GM19025 (cell line): ENCODE results near the gene ARHGAP12.

Source experiments
- ATAC-seq: cut with Tn5 transposase; IDR thresholded peaks from one replicate; pipeline ENCODE4 v1.9.1; 2021; ENCODE audit warnings: mild to moderate bottlenecking, low read depth, moderate library complexity; ENCODE audit not compliant: unreplicated experiment

The ARHGAP12 gene

GRCh38 chr10:31952066-31952465, 23.4 kb upstream of the ARHGAP12 start:
- ATAC-seq = no peak

GRCh38 chr10:31949266-31949665, 20.6 kb upstream of the ARHGAP12 start:
- no peak for ATAC-seq

GRCh38 chr10:31948021-31948420, 19.4 kb upstream of the ARHGAP12 start:
- ATAC-seq = no peak

- no peak for ATAC-seq
These were observed 18.7 kb upstream of the ARHGAP12 start for GRCh38 chr10:31947144-31947926.

GRCh38 chr10:31945392-31945791, 16.8 kb upstream of the ARHGAP12 start:
- ATAC-seq = no peak

GRCh38 chr10:31944071-31944433, 15.4 kb upstream of the ARHGAP12 start:
- ATAC-seq = no peak

GRCh38 chr10:31942892-31943291, 14.3 kb upstream of the ARHGAP12 start:
- ATAC-seq = no peak

- no peak for ATAC-seq
These were observed 13.8 kb upstream of the ARHGAP12 start for GRCh38 chr10:31942435-31942834.

- no peak for ATAC-seq
These were observed 12.4 kb upstream of the ARHGAP12 start for GRCh38 chr10:31940839-31941653.

- ATAC-seq = no peak
These were observed 11.4 kb upstream of the ARHGAP12 start for GRCh38 chr10:31939797-31940708.

- no peak for ATAC-seq
These were observed 8.7 kb upstream of the ARHGAP12 start for GRCh38 chr10:31937371-31937770.

- no peak for ATAC-seq
These were observed 8.3 kb upstream of the ARHGAP12 start for GRCh38 chr10:31936933-31937332.

GRCh38 chr10:31936086-31936485, 7.5 kb upstream of the ARHGAP12 start:
- ATAC-seq = no peak

GRCh38 chr10:31935678-31936077, 7.0 kb upstream of the ARHGAP12 start:
- ATAC-seq = no peak

- no peak for ATAC-seq
These were observed 4.2 kb upstream of the ARHGAP12 start for GRCh38 chr10:31932838-31933237.

- no peak for ATAC-seq
These were observed 2.2 kb upstream of the ARHGAP12 start for GRCh38 chr10:31930856-31931255.

- ATAC-seq = no peak
These were observed 1.6 kb upstream of the ARHGAP12 start for GRCh38 chr10:31930023-31930751.

- no peak for ATAC-seq
These were observed 811 bp upstream of the ARHGAP12 start for GRCh38 chr10:31929261-31930022.

GRCh38 chr10:31927884-31928548, 615 bp downstream of the ARHGAP12 start:
- peak; percentile 39 for ATAC-seq
